ENCODE results near the gene HNRNPC.

GRCh38 chr14:21267886-21268616, 1.2 kb downstream of the HNRNPC start:
- TF ChIP-seq CTCF (conservative IDR thresholded peaks at IDR 0.05; ENCODE audit: low read length) (no peak), EZH2phosphoT487 (IDR thresholded peaks at IDR 0.05; ENCODE audit: borderline replicate concordance, low read depth, low read length) (no peak)

Measured in OCI-LY7 (cell line).